Right renal cortex interstitium (tissue), 3 donors: ENCODE measurements around the gene NPY4R2. TPM values are rescaled to one million over a fixed set of nuclear protein-coding genes. Genes with fewer than 3 reads are reported as not detected.

Source experiments
- polyA plus RNA-seq, 3 donors: library from polyadenylated mRNA; unstranded; fragments of 120-200 nt; gene quantifications; one replicate each; pipeline ENCODE4 v1.2.1, GENCODE V29; 2013; ENCODE audit not compliant: insufficient read length in 3 of 3

NPY4R2 gene
- polyA plus RNA-seq, 3 donors: not detected

Other genes with a start within 250 kb of the NPY4R2 start
- gene SYT15B, start 155.1 kb upstream of the NPY4R2 start, polyA plus RNA-seq: 1 to 10 TPM; 1.5 to 2.1 (median 1.7) TPM
- gene FAM25C, start 81.1 kb downstream of the NPY4R2 start, polyA plus RNA-seq: not detected